Dendritic cell treated with granulocyte-macrophage colony-stimulating factor and Interleukin-4, amounts not matched to agents 40 ng/mL and 50 ng/mL, for 4 days (primary cell): ENCODE results near the gene DNAJC16.
"Not testable (repeated sequence)": the region's sequence is repeated elsewhere in the genome, so short reads cannot be mapped to it uniquely, and the experiment has no call there.

ENCODE experiments used
- H3K27ac Mint-ChIP-seq: one replicate; pipeline ENCODE4 v1.8.0; 2022; ENCODE audit warnings: mild to moderate bottlenecking, mixed read lengths
- H3K27me3 Mint-ChIP-seq: one replicate; pipeline ENCODE4 v1.8.0; 2022; ENCODE audit warnings: mild to moderate bottlenecking, mixed read lengths
- H3K36me3 Mint-ChIP-seq: one replicate; pipeline ENCODE4 v1.8.0; 2022; ENCODE audit warnings: low read depth, mixed read lengths
- H3K4me1 Mint-ChIP-seq: one replicate; pipeline ENCODE4 v1.8.0; 2022; ENCODE audit warnings: low read depth, mixed read lengths
- H3K4me3 Mint-ChIP-seq: one replicate; pipeline ENCODE4 v1.8.0; 2022; ENCODE audit warnings: mild to moderate bottlenecking, moderate library complexity, mixed read lengths
- H3K9me3 Mint-ChIP-seq: one replicate; pipeline ENCODE4 v1.8.0; 2022; ENCODE audit warnings: mixed read lengths
- intact Hi-C: fragments of 100-400 bp; cut with micrococcal nuclease; formaldehyde crosslinking; loops from one replicate; pipeline ENCODE4 v1.15.0; 2022

DNAJC16 gene

GRCh38 chr1:15515022-15515663, 11.5 kb upstream of the DNAJC16 start:
- H3K27me3 Mint-ChIP-seq: no peaks in the 10 kb centered on the region
- H3K9me3 Mint-ChIP-seq: no peaks in the 10 kb centered on the region
- peaks cover 61% of the 10 kb centered on the region for H3K36me3 Mint-ChIP-seq
- intact Hi-C loops: no loop called here
- H3K4me3 Mint-ChIP-seq: peak overlapping the region; percentile 5
- H3K27ac Mint-ChIP-seq: peak overlapping the region; percentile 74
- peaks cover 36% of the 10 kb centered on the region for H3K4me1 Mint-ChIP-seq

- H3K27me3 Mint-ChIP-seq: no peaks in the 10 kb centered on the region
- intact Hi-C loops: loop anchor here (10.0 kb wide), 1 partner anchor 165 kb away; the partner anchor contains the start of gene PLEKHM2
- H3K4me3 Mint-ChIP-seq: no peak overlapping the region
- peaks cover 34% of the 10 kb centered on the region for H3K36me3 Mint-ChIP-seq
- peaks cover 53% of the 10 kb centered on the region for H3K4me1 Mint-ChIP-seq
- no peaks in the 10 kb centered on the region for H3K9me3 Mint-ChIP-seq
- peak overlapping the region; percentile 3 for H3K27ac Mint-ChIP-seq
Observed at GRCh38 chr1:15519625-15520024, 7.0 kb upstream of the DNAJC16 start.

GRCh38 chr1:15521206-15521906, 5.3 kb upstream of the DNAJC16 start:
- Mint-ChIP-seq H3K36me3 (peaks cover 34% of the 10 kb centered on the region), H3K4me3 (peak overlapping the region; percentile 30), H3K27ac (peak overlapping the region; percentile 66), H3K4me1 (peaks cover 54% of the 10 kb centered on the region)
- intact Hi-C loops: loop anchor here (10.0 kb wide), 1 partner anchor 163 kb away; the partner anchor contains the start of gene PLEKHM2
- H3K9me3 Mint-ChIP-seq, H3K27me3 Mint-ChIP-seq: not testable (repeated sequence)

GRCh38 chr1:15522551-15522950, 4.1 kb upstream of the DNAJC16 start:
- Mint-ChIP-seq H3K27ac (no peak overlapping the region), H3K27me3 (no peaks in the 10 kb centered on the region), H3K4me1 (peaks cover 46% of the 10 kb centered on the region), H3K9me3 (no peaks in the 10 kb centered on the region), H3K4me3 (no peak overlapping the region), H3K36me3 (peaks cover 22% of the 10 kb centered on the region)
- intact Hi-C loops: loop anchor here (10.0 kb wide), 1 partner anchor 162 kb away; the partner anchor contains the start of gene PLEKHM2

- Mint-ChIP-seq H3K36me3 (peaks cover 14% of the 10 kb centered on the region), H3K27ac (peak overlapping the region; percentile 96), H3K4me3 (peak overlapping the region; percentile 84), H3K9me3 (no peaks in the 10 kb centered on the region), H3K27me3 (no peaks in the 10 kb centered on the region), H3K4me1 (peaks cover 52% of the 10 kb centered on the region)
- intact Hi-C loops: loop anchor here (10.0 kb wide), 1 partner anchor 161 kb away; the partner anchor contains the start of gene PLEKHM2
Observed at GRCh38 chr1:15523104-15524020, 3.3 kb upstream of the DNAJC16 start.

GRCh38 chr1:15524021-15524282, 2.7 kb upstream of the DNAJC16 start, which contains the start of gene CASP9:
Gene CASP9 (minus strand): TSS chr1:15524215. CDS start chr1:15524200, 15 bp downstream.
- H3K4me3 Mint-ChIP-seq: peak within 1 kb of the TSS; percentile 84
- no peaks in the 10 kb centered on the region for H3K9me3 Mint-ChIP-seq
- peaks cover 10% of the 10 kb centered on the region for H3K36me3 Mint-ChIP-seq
- H3K4me1 Mint-ChIP-seq: peaks cover 52% of the 10 kb centered on the region
- intact Hi-C loops: loop anchor here (10.0 kb wide), 1 partner anchor 161 kb away; the partner anchor contains the start of gene PLEKHM2
- H3K27ac Mint-ChIP-seq: peak within 1 kb of the TSS; percentile 96
- no peaks in the 10 kb centered on the region for H3K27me3 Mint-ChIP-seq

- Mint-ChIP-seq H3K36me3 (peaks cover 10% of the 10 kb centered on the region), H3K4me1 (peaks cover 48% of the 10 kb centered on the region), H3K27ac (peak overlapping the region; percentile 96), H3K4me3 (peak overlapping the region; percentile 84), H3K9me3 (no peaks in the 10 kb centered on the region), H3K27me3 (no peaks in the 10 kb centered on the region)
- intact Hi-C loops: loop anchor here (5.0 to 10.0 kb wide), 2 partner anchors 93 to 160 kb away; partner anchors contain the start of genes DDI2 and PLEKHM2
Observed at GRCh38 chr1:15524283-15525049, 2.2 kb upstream of the DNAJC16 start.

GRCh38 chr1:15525050-15526020, 1.3 kb upstream of the DNAJC16 start:
- H3K27ac Mint-ChIP-seq: peak overlapping the region; percentile 96
- H3K4me3 Mint-ChIP-seq: peak overlapping the region; percentile 84
- H3K36me3 Mint-ChIP-seq: peaks cover 14% of the 10 kb centered on the region
- no peaks in the 10 kb centered on the region for H3K27me3 Mint-ChIP-seq
- no peaks in the 10 kb centered on the region for H3K9me3 Mint-ChIP-seq
- intact Hi-C loops: loop anchor here (5.0 to 10.0 kb wide), 2 partner anchors 92 to 159 kb away; partner anchors contain the start of genes DDI2 and PLEKHM2
- H3K4me1 Mint-ChIP-seq: peaks cover 47% of the 10 kb centered on the region

GRCh38 chr1:15526021-15526489, 593 bp upstream of the DNAJC16 start:
- Mint-ChIP-seq H3K4me1 (peaks cover 53% of the 10 kb centered on the region), H3K9me3 (no peaks in the 10 kb centered on the region), H3K36me3 (peaks cover 21% of the 10 kb centered on the region), H3K27ac (peak overlapping the region; percentile 96), H3K4me3 (peak overlapping the region; percentile 84), H3K27me3 (no peaks in the 10 kb centered on the region)
- intact Hi-C loops: loop anchor here (5.0 to 10.0 kb wide), 2 partner anchors 91 to 159 kb away; partner anchors contain the start of genes DDI2 and PLEKHM2

- H3K27me3 Mint-ChIP-seq: no peaks in the 10 kb centered on the region
- H3K9me3 Mint-ChIP-seq: no peaks in the 10 kb centered on the region
Observed at GRCh38 chr1:15531003-15531402, 4.4 kb downstream of the DNAJC16 start.

GRCh38 chr1:15531682-15532081, 5.0 kb downstream of the DNAJC16 start:
- Mint-ChIP-seq H3K9me3 (no peaks in the 10 kb centered on the region), H3K4me1 (peaks cover 34% of the 10 kb centered on the region), H3K27me3 (no peaks in the 10 kb centered on the region), H3K36me3 (peaks cover 42% of the 10 kb centered on the region), H3K27ac (peak overlapping the region; percentile 72), H3K4me3 (peak overlapping the region; percentile 37)
- intact Hi-C loops: no loop called here

More at GRCh38 chr1:15531003-15531402, 4.4 kb downstream of the DNAJC16 start:
- no peak overlapping the region for H3K27ac Mint-ChIP-seq
- intact Hi-C loops: no loop called here
- H3K4me3 Mint-ChIP-seq: no peak overlapping the region
- H3K4me1 Mint-ChIP-seq: peaks cover 38% of the 10 kb centered on the region
- H3K36me3 Mint-ChIP-seq: peaks cover 35% of the 10 kb centered on the region

GRCh38 chr1:15538771-15539170, 12.1 kb downstream of the DNAJC16 start:
- intact Hi-C loops: no loop called here
- H3K4me1 Mint-ChIP-seq: no peaks in the 10 kb centered on the region
- H3K36me3 Mint-ChIP-seq: peaks cover 91% of the 10 kb centered on the region
- no peak overlapping the region for H3K27ac Mint-ChIP-seq
- no peaks in the 10 kb centered on the region for H3K27me3 Mint-ChIP-seq
- no peak overlapping the region for H3K4me3 Mint-ChIP-seq
- H3K9me3 Mint-ChIP-seq: no peaks in the 10 kb centered on the region
